Erythroblast (primary cell): Measurements from ENCODE around the gene CKS1B.

Experiments used
- GATA1 ChIP-seq: IDR thresholded peaks from 2 replicates; pipeline ENCODE4 v1.6.1; 2011; ENCODE audit warnings: low read depth, mild to moderate bottlenecking, control low read depth, low read length, moderate library complexity
- POLR2A ChIP-seq: IDR thresholded peaks from 2 replicates; pipeline ENCODE4 v1.6.1; 2011; ENCODE audit warnings: mild to moderate bottlenecking, low read length

DNA sequence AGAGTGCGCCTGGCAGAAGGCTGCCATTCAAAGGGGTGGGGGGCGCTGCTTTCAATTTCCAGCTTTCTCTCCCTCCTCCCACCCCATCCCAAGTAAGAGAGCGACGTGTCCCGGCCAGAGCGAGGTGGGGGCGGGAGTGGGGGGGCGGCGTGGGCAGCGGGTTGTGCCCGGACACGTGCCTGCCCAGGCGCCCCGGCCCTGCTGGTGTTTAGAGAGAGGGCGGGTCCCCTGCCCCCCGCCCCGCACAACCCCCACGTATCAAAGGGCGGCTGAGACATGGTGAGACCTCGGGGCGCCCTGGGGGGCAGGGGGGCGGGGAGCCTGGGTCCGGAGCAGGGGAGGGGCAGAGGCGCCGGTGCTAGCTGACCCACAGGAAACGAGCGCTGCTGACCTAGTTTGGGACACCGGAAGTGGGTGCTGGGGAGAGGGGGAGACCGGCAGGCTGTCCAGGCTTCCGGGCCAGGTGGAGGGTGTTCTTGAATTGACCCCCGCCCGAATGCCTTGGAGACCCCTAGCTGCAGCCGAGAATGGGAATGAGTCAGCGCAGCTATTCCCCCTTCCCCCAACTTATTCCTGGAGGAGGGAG lies 29.4 kb downstream of the CKS1B start:
- TF ChIP-seq POLR2A, result no peak
- no peak for TF ChIP-seq GATA1
